ENCODE data around the gene DEK.

GRCh38 chr6:18182568-18182967 is 81.8 kb downstream of the DEK start:
- TF ChIP-seq NRF1 (IDR thresholded peaks at IDR 0.05; ENCODE audit: low read depth, low read length) (no peak), TEAD4 (IDR thresholded peaks at IDR 0.05; ENCODE audit: borderline replicate concordance, insufficient read depth) (no peak), SMC3 (IDR thresholded peaks at IDR 0.05; ENCODE audit: low read depth, low read length) (no peak), SIN3A (IDR thresholded peaks at IDR 0.05; ENCODE audit: borderline replicate concordance, low read depth, low read length) (no peak), FOSL2 (IDR thresholded peaks at IDR 0.05; ENCODE audit: borderline replicate concordance, low read depth) (no peak), YY1 (IDR thresholded peaks at IDR 0.05; ENCODE audit: low read depth) (no peak), PBX3 (IDR thresholded peaks at IDR 0.05) (no peak), POLR2AphosphoS5 (IDR thresholded peaks at IDR 0.05; ENCODE audit: low read depth, low read length) (no peak), RXRA (IDR thresholded peaks at IDR 0.05; ENCODE audit: borderline replicate concordance, low read depth) (no peak), JUND (IDR thresholded peaks at IDR 0.05) (no peak), FOXJ3 (CRISPR knock-in tag; IDR thresholded peaks at IDR 0.05) (no peak), USF1 (IDR thresholded peaks at IDR 0.05; ENCODE audit: borderline replicate concordance, low read depth) (no peak)
- TF ChIP-seq, protein P1, sequence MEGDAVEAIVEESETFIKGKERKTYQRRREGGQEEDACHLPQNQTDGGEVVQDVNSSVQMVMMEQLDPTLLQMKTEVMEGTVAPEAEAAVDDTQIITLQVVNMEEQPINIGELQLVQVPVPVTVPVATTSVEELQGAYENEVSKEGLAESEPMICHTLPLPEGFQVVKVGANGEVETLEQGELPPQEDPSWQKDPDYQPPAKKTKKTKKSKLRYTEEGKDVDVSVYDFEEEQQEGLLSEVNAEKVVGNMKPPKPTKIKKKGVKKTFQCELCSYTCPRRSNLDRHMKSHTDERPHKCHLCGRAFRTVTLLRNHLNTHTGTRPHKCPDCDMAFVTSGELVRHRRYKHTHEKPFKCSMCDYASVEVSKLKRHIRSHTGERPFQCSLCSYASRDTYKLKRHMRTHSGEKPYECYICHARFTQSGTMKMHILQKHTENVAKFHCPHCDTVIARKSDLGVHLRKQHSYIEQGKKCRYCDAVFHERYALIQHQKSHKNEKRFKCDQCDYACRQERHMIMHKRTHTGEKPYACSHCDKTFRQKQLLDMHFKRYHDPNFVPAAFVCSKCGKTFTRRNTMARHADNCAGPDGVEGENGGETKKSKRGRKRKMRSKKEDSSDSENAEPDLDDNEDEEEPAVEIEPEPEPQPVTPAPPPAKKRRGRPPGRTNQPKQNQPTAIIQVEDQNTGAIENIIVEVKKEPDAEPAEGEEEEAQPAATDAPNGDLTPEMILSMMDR (IDR thresholded peaks at IDR 0.05), result no peak
- TF ChIP-seq, protein P2, sequence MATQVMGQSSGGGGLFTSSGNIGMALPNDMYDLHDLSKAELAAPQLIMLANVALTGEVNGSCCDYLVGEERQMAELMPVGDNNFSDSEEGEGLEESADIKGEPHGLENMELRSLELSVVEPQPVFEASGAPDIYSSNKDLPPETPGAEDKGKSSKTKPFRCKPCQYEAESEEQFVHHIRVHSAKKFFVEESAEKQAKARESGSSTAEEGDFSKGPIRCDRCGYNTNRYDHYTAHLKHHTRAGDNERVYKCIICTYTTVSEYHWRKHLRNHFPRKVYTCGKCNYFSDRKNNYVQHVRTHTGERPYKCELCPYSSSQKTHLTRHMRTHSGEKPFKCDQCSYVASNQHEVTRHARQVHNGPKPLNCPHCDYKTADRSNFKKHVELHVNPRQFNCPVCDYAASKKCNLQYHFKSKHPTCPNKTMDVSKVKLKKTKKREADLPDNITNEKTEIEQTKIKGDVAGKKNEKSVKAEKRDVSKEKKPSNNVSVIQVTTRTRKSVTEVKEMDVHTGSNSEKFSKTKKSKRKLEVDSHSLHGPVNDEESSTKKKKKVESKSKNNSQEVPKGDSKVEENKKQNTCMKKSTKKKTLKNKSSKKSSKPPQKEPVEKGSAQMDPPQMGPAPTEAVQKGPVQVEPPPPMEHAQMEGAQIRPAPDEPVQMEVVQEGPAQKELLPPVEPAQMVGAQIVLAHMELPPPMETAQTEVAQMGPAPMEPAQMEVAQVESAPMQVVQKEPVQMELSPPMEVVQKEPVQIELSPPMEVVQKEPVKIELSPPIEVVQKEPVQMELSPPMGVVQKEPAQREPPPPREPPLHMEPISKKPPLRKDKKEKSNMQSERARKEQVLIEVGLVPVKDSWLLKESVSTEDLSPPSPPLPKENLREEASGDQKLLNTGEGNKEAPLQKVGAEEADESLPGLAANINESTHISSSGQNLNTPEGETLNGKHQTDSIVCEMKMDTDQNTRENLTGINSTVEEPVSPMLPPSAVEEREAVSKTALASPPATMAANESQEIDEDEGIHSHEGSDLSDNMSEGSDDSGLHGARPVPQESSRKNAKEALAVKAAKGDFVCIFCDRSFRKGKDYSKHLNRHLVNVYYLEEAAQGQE (IDR thresholded peaks at IDR 0.05; ENCODE audit: low read depth, low read length), result no peak

All from SK-N-SH (cell line).